H1 (cell line): ENCODE results near the gene MAGI1. TPM values are rescaled to one million over a fixed set of nuclear protein-coding genes. Genes with fewer than 3 reads are reported as not detected.

Experiments used
- CTCF ChIA-PET: fragments of 300-600 bp; sonication (Branson Sonifier 250); formaldehyde crosslinking; loops from one replicate; lab custom pipeline; 2021; ENCODE audit not compliant: partially characterized antibody; lab: Charles Lee
- POLR2A ChIA-PET: fragments of 300-600 bp; sonication (Branson Sonifier 250); formaldehyde crosslinking; loops from one replicate; lab custom pipeline; 2021; ENCODE audit warnings: inconsistent platforms; ENCODE audit not compliant: partially characterized antibody; lab: Charles Lee
- DNase-seq, 2 experiments: peaks; one replicate each; pipeline versions ENCODE4 v3.0.0 to v3.0.0-alpha.2; 2010 to 2022; ENCODE audit warnings: low spot score in 2 of 2, low read depth in 1 of 2, mixed read lengths in 1 of 2
- FAIRE-seq: peaks from 2 replicates; lab custom pipeline; 2011; peaks lifted over from hg19 to GRCh38; lab: Jason Lieb, UNC
- H2AFZ ChIP-seq: 2 replicates; pipeline ENCODE4 v1.8.1; 2012; ENCODE audit warnings: low read length, inconsistent platforms
- H2AK5ac ChIP-seq: 2 replicates; pipeline ENCODE4 v1.6.1; 2013; ENCODE audit warnings: low read depth, low read length
- H2BK120ac ChIP-seq: replicated peaks from 2 replicates; pipeline ENCODE3; 2013; ENCODE audit warnings: low read depth, low read length, inconsistent platforms
- H2BK12ac ChIP-seq: 2 replicates; pipeline ENCODE4 v1.6.1; 2013; ENCODE audit warnings: low read depth, low read length
- H2BK15ac ChIP-seq: 2 replicates; pipeline ENCODE4 v1.6.1; 2013; ENCODE audit warnings: low read length
- H2BK20ac ChIP-seq: 2 replicates; pipeline ENCODE4 v1.6.1; 2013; ENCODE audit warnings: low read length
- H2BK5ac ChIP-seq: 2 replicates; pipeline ENCODE4 v1.6.1; 2013; ENCODE audit warnings: low read depth, low read length
- H3K14ac ChIP-seq: 2 replicates; pipeline ENCODE4 v1.6.1; 2013; ENCODE audit warnings: inconsistent platforms; ENCODE audit not compliant: insufficient read length
- H3K18ac ChIP-seq: 2 replicates; pipeline ENCODE4 v1.6.1; 2013; ENCODE audit warnings: low read length; ENCODE audit errors: extremely low read depth
- H3K23ac ChIP-seq: 2 replicates; pipeline ENCODE4 v1.6.1; 2013; ENCODE audit warnings: inconsistent platforms; ENCODE audit not compliant: insufficient read length
- H3K23me2 ChIP-seq: 2 replicates; pipeline ENCODE4 v1.6.1; 2013; ENCODE audit warnings: low read depth, low read length
- H3K27ac ChIP-seq: 2 replicates; pipeline ENCODE4 v1.6.1; 2011; ENCODE audit warnings: low read depth, low read length, inconsistent platforms
- H3K27me3 ChIP-seq, 4 experiments: replicated peaks in 1 of 4; 1 replicate in 1 of 4; 2 replicates in 3 of 4; pipeline versions ENCODE4 v1.6.1 to v1.8.1; 2011 to 2013; ENCODE audit warnings: low read length in 3 of 4, mild to moderate bottlenecking in 3 of 4, inconsistent platforms in 2 of 4, mixed read lengths in 2 of 4, moderate library complexity in 1 of 4; ENCODE audit not compliant: control insufficient read depth in 3 of 4, insufficient read depth in 3 of 4; ENCODE audit errors: extremely low read depth in 1 of 4
- H3K36me3 ChIP-seq, 4 experiments: 2 replicates each; pipeline versions ENCODE4 v1.6.1 to v1.8.1; 2011 to 2013; ENCODE audit warnings: mild to moderate bottlenecking in 4 of 4, low read length in 3 of 4, moderate library complexity in 2 of 4, control low read depth in 1 of 4, inconsistent platforms in 1 of 4; ENCODE audit not compliant: insufficient read depth in 4 of 4, control insufficient read depth in 2 of 4
- H3K4ac ChIP-seq: replicated peaks from 2 replicates; pipeline ENCODE3; 2013; ENCODE audit warnings: low read length, low read depth, mixed read lengths, inconsistent platforms; ENCODE audit not compliant: insufficient read length
- H3K4me1 ChIP-seq, 4 experiments: replicated peaks in 1 of 4; 1 replicate in 1 of 4; 2 replicates in 3 of 4; pipeline versions ENCODE4 v1.6.1 to v1.8.1; 2011 to 2013; ENCODE audit warnings: low read length in 3 of 4, inconsistent platforms in 2 of 4, mixed read lengths in 1 of 4; ENCODE audit not compliant: insufficient read depth in 4 of 4, control insufficient read depth in 3 of 4
- H3K4me2 ChIP-seq, 2 experiments: 2 replicates each; pipeline versions ENCODE4 v1.6.1 to v1.8.1; 2011 to 2013; ENCODE audit warnings: low read depth in 2 of 2, low read length in 2 of 2, control low read depth in 1 of 2, inconsistent platforms in 1 of 2, mild to moderate bottlenecking in 1 of 2; ENCODE audit not compliant: insufficient read depth in 1 of 2
- H3K4me3 ChIP-seq, 4 experiments: fragments of 200-600, 300-600 bp in 1 of 4; sonication (generic), shearing (Covaris generic), sonication (Bioruptor Twin) in 1 of 4; 2 replicates each; pipeline versions ENCODE4 v1.5.1 to v1.8.1; 2011 to 2016; ENCODE audit warnings: low read length in 4 of 4, low read depth in 3 of 4, control low read depth in 2 of 4, inconsistent platforms in 2 of 4, mild to moderate bottlenecking in 2 of 4, mixed read lengths in 1 of 4, moderate library complexity in 1 of 4; ENCODE audit not compliant: insufficient read depth in 2 of 4; ENCODE audit errors: extremely low read depth in 1 of 4
- H3K56ac ChIP-seq: replicated peaks from 2 replicates; pipeline ENCODE3; 2013; ENCODE audit warnings: low read depth, mild to moderate bottlenecking, mixed read lengths, low read length, inconsistent platforms; ENCODE audit not compliant: insufficient read length
- H3K79me1 ChIP-seq: 2 replicates; pipeline ENCODE4 v1.6.1; 2013; ENCODE audit warnings: low read depth, low read length, control low read depth
- H3K79me2 ChIP-seq, 2 experiments: 2 replicates each; pipeline versions ENCODE4 v1.6.1 to v1.8.1; 2012 to 2013; ENCODE audit warnings: low read length in 2 of 2, mild to moderate bottlenecking in 2 of 2, inconsistent platforms in 1 of 2; ENCODE audit not compliant: insufficient read depth in 2 of 2, control insufficient read depth in 1 of 2
- H3K9ac ChIP-seq, 4 experiments: replicated peaks in 1 of 4; 1 replicate in 1 of 4; 2 replicates in 3 of 4; pipeline versions ENCODE4 v1.6.1 to v1.8.1; 2011 to 2013; ENCODE audit warnings: low read depth in 3 of 4, low read length in 3 of 4, control low read depth in 2 of 4, mild to moderate bottlenecking in 2 of 4, moderate library complexity in 2 of 4, inconsistent platforms in 1 of 4; ENCODE audit errors: extremely low read depth in 1 of 4
- H3K9me3 ChIP-seq, 2 experiments: 2 replicates each; pipeline versions ENCODE4 v1.6.1 to v1.8.1; 2012 to 2013; ENCODE audit warnings: mild to moderate bottlenecking in 2 of 2, moderate library complexity in 2 of 2, control low read depth in 1 of 2, inconsistent platforms in 1 of 2, low read depth in 1 of 2, low read length in 1 of 2, mixed read lengths in 1 of 2; ENCODE audit not compliant: insufficient read depth in 2 of 2
- H4K20me1 ChIP-seq, 2 experiments: replicated peaks in 1 of 2; 2 replicates each; pipeline versions ENCODE3 to v1.8.1; 2011 to 2013; ENCODE audit warnings: inconsistent platforms in 2 of 2, low read length in 2 of 2, mild to moderate bottlenecking in 1 of 2; ENCODE audit not compliant: insufficient read depth in 2 of 2, control insufficient read depth in 1 of 2
- H4K5ac ChIP-seq: 2 replicates; pipeline ENCODE4 v1.6.1; 2013; ENCODE audit warnings: low read length, low read depth, mixed read lengths, inconsistent platforms; ENCODE audit not compliant: insufficient read length
- H4K8ac ChIP-seq: 2 replicates; pipeline ENCODE4 v1.8.0; 2013; ENCODE audit warnings: mild to moderate bottlenecking, moderate library complexity, low read length, inconsistent platforms; ENCODE audit not compliant: insufficient read depth; ENCODE audit errors: extremely low read depth
- H4K91ac ChIP-seq: replicated peaks from 2 replicates; pipeline ENCODE3; 2013; ENCODE audit warnings: low read length, mixed read lengths, inconsistent platforms; ENCODE audit not compliant: insufficient read length
- CEBPB ChIP-seq: IDR thresholded peaks from 2 replicates; pipeline ENCODE4 v1.6.1; 2012; ENCODE audit warnings: low read depth, low read length
- SUZ12 ChIP-seq: fragments of 200-600 bp; sonication (generic); IDR thresholded peaks from 2 replicates; pipeline ENCODE4 v1.6.1; 2012; ENCODE audit warnings: mild to moderate bottlenecking, inconsistent platforms, low read length, moderate library complexity, mixed read lengths
- WGBS, 2 experiments: shearing (Covaris generic) in 1 of 2; methylation state at CpG; one replicate each; pipeline versions ENCODE4 v1.1.6 to v1.1.7; 2013 to 2015; ENCODE audit warnings: low lambda C conversion rate in 2 of 2, mixed read lengths in 2 of 2, inconsistent platforms in 1 of 2, low coverage in 1 of 2, missing lambda C conversion rate in 1 of 2; ENCODE audit not compliant: insufficient replicate concordance in 2 of 2, insufficient coverage in 1 of 2, insufficient read length in 1 of 2; ENCODE audit errors: extremely low coverage in 1 of 2, missing lambda C conversion rate in 1 of 2; 5-methylcytosine and 5-hydroxymethylcytosine counted together
- polyA plus RNA-seq, 7 experiments: library from polyadenylated mRNA; depleted of rRNA in 3 of 7; stranded (reverse) in 5 of 7; unstranded in 2 of 7; fragments of >200 nt in 5 of 7; fragments of 200-250 nt in 2 of 7; gene quantifications; 1 replicate in 5 of 7; 2 replicates in 1 of 7; 4 replicates in 1 of 7; pipeline versions ENCODE4 v1.2.1 to v1.2.3, GENCODE V29; 2011 to 2013; ENCODE audit warnings: missing spikeins in 2 of 7, mixed read lengths in 2 of 7
- total RNA-seq: library from RNA; stranded (reverse); fragmentation: NEBNext Ultra II Directional; extraction: Animal tissue kit (Norgen Biotek cat#: 25700); gene quantifications from 2 replicates; pipeline ENCODE4 v1.2.1, GENCODE V29; 2021

The MAGI1 gene
- total and polyA plus RNA-seq, 2 of the 8 experiments (the other 6 are each of a cell fraction or from before 2014, with no cell fraction given), result 19.8 to 78.0 TPM

- Histone ChIP-seq H2BK5ac (no peak overlapping the region), H3K79me1 (peaks cover 10% of the 10 kb centered on the region; the same call in 1 of the 2 replicates), H2BK20ac (no peak overlapping the region), H3K27me3 (no peaks in the 10 kb centered on the region), H4K8ac (no peak overlapping the region), H3K23me2 (no peaks in the 10 kb centered on the region), H3K14ac (no peak overlapping the region), H3K23ac (no peak overlapping the region), H3K27ac (no peak overlapping the region), H3K36me3 (no peaks in the 10 kb centered on the region), H3K4me1 (no peaks in the 10 kb centered on the region; a peak in 1 of 7 replicates), H3K9ac (no peak overlapping the region), H3K18ac (no peak overlapping the region), H3K4ac (no peak overlapping the region), H3K56ac (no peak overlapping the region), H2BK12ac (no peak overlapping the region), H3K9me3 (no peaks in the 10 kb centered on the region), H3K4me2 (no peak overlapping the region), H4K91ac (no peak overlapping the region), H2BK15ac (no peak overlapping the region), H2BK120ac (no peak overlapping the region), H4K20me1 (peaks cover 2 to 8% of the 10 kb centered on the region in 2 experiments), H2AK5ac (no peak overlapping the region), H3K4me3 (no peak overlapping the region), H3K79me2 (peaks cover 3 to 93% of the 10 kb centered on the region in 2 experiments; a peak in 3 of 4 replicates), H2AFZ (no peak overlapping the region), H4K5ac (no peak overlapping the region)
- DNase-seq (no peak), FAIRE-seq (no peak)
- ChIA-PET CTCF (interaction anchor here (0.8 to 2.6 kb wide), 6 partner anchors 8 to 127 kb away, joined by 3 to 8 read pairs (median 4); no protein-coding TSS in a partner anchor), POLR2A (interaction anchor here (1.2 to 2.1 kb wide), 2 partner anchors 12 to 22 kb away, joined by 4 to 6 read pairs; no protein-coding TSS in a partner anchor)
- peak; percentile 61; the same call in 1 of the 2 replicates for TF ChIP-seq CEBPB
- TF ChIP-seq SUZ12, result no peak
- WGBS, 2 experiments, result 86% methylated on average over 1 of the region's 1 CpG; no CpG with 5 or more reads in 1 of the 2 experiments
These were observed 463.3 kb downstream of the MAGI1 start for GRCh38 chr3:65575376-65575840.
